HG03565 (cell line): Measurements from ENCODE around the gene GPC6.
"Not testable (repeated sequence)": the region's sequence is repeated elsewhere in the genome, so short reads cannot be mapped to it uniquely, and the experiment has no call there.

Source experiments
- ATAC-seq: cut with Tn5 transposase; IDR thresholded peaks from one replicate; pipeline ENCODE4 v1.9.1; 2021; ENCODE audit warnings: mild to moderate bottlenecking, moderate library complexity; ENCODE audit not compliant: unreplicated experiment

GPC6 gene

GRCh38 chr13:93420887-93421286 is 194.3 kb downstream of the GPC6 start:
- ATAC-seq: no peak

- no peak for ATAC-seq
Observed at GRCh38 chr13:93422980-93423543, 196.5 kb downstream of the GPC6 start.

- ATAC-seq: no peak
Observed at GRCh38 chr13:93425411-93425810, 198.8 kb downstream of the GPC6 start.

- no peak for ATAC-seq
Observed at GRCh38 chr13:93430381-93430780, 203.8 kb downstream of the GPC6 start.

GRCh38 chr13:93435651-93436050 is 209.0 kb downstream of the GPC6 start:
- ATAC-seq: no peak

GRCh38 chr13:93437081-93437480 is 210.5 kb downstream of the GPC6 start:
- no peak for ATAC-seq

GRCh38 chr13:93446238-93446637 is 219.6 kb downstream of the GPC6 start:
- no peak for ATAC-seq

GRCh38 chr13:93450191-93450621 is 223.6 kb downstream of the GPC6 start:
- ATAC-seq: no peak

- no peak for ATAC-seq
Observed at GRCh38 chr13:93450761-93451160, 224.2 kb downstream of the GPC6 start.

GRCh38 chr13:93454676-93455235 is 228.1 kb downstream of the GPC6 start:
- not testable (repeated sequence) for ATAC-seq

GRCh38 chr13:93455861-93456260 is 229.3 kb downstream of the GPC6 start:
- no peak for ATAC-seq

GRCh38 chr13:93460005-93460404 is 233.4 kb downstream of the GPC6 start:
- no peak for ATAC-seq

- no peak for ATAC-seq
Observed at GRCh38 chr13:93462151-93462550, 235.5 kb downstream of the GPC6 start.

GRCh38 chr13:93466502-93467036 is 240.0 kb downstream of the GPC6 start:
- no peak for ATAC-seq

- no peak for ATAC-seq
Observed at GRCh38 chr13:93467175-93467574, 240.6 kb downstream of the GPC6 start.

GRCh38 chr13:93468433-93468832 is 241.8 kb downstream of the GPC6 start:
- no peak for ATAC-seq

GRCh38 chr13:93472296-93472695 is 245.7 kb downstream of the GPC6 start:
- ATAC-seq: no peak

- ATAC-seq: no peak
Observed at GRCh38 chr13:93472814-93473296, 246.2 kb downstream of the GPC6 start.

GRCh38 chr13:93473441-93474270 is 247.0 kb downstream of the GPC6 start:
- no peak for ATAC-seq

GRCh38 chr13:93476175-93476574 is 249.6 kb downstream of the GPC6 start:
- no peak for ATAC-seq

GRCh38 chr13:93477238-93477637 is 250.6 kb downstream of the GPC6 start:
- no peak for ATAC-seq
